HepG2 (cell line): ENCODE measurements around the gene PPM1M. TPM values are rescaled to one million over a fixed set of nuclear protein-coding genes. Genes with fewer than 3 reads are reported as not detected.

Experiments
- ADNP ChIP-seq: sonication (generic); formaldehyde crosslinking; IDR thresholded peaks from 2 replicates; pipeline ENCODE4 v1.4.0; 2020; ENCODE audit warnings: missing genetic modification reagents
- CCAR2 ChIP-seq: fragments of 200-400 bp; formaldehyde crosslinking; optimal IDR thresholded peaks from 2 replicates; pipeline ENCODE3; 2018; ENCODE audit warnings: low read depth, mild to moderate bottlenecking, low read length, moderate library complexity
- HDAC2 ChIP-seq: sonication (generic); formaldehyde crosslinking; IDR thresholded peaks from 2 replicates; pipeline ENCODE4 v1.4.0; 2020; ENCODE audit warnings: missing genetic modification reagents
- HOXA7 ChIP-seq: sonication (generic); formaldehyde crosslinking; IDR thresholded peaks from 2 replicates; pipeline ENCODE4 v1.8.1; 2022; ENCODE audit warnings: mild to moderate bottlenecking, missing genetic modification reagents, moderate library complexity
- MAF1 ChIP-seq: sonication (generic); formaldehyde crosslinking; IDR thresholded peaks from 2 replicates; pipeline ENCODE4 v1.5.0; 2020; ENCODE audit warnings: missing genetic modification reagents, borderline replicate concordance
- MEF2D ChIP-seq: sonication (generic); formaldehyde crosslinking; IDR thresholded peaks from 2 replicates; pipeline ENCODE4 v1.5.1; 2020; ENCODE audit warnings: mild to moderate bottlenecking, missing genetic modification reagents
- NPAS2 ChIP-seq: sonication (generic); formaldehyde crosslinking; IDR thresholded peaks from 2 replicates; pipeline ENCODE4 v1.8.0; 2022; ENCODE audit warnings: mild to moderate bottlenecking, missing genetic modification reagents, borderline replicate concordance
- PAWR ChIP-seq: sonication (generic); formaldehyde crosslinking; IDR thresholded peaks from 2 replicates; pipeline ENCODE4 v1.4.0; 2020; ENCODE audit warnings: missing genetic modification reagents, mild to moderate bottlenecking, borderline replicate concordance
- RFX5 ChIP-seq: IDR thresholded peaks from 2 replicates; pipeline ENCODE4 v1.6.1; 2011; ENCODE audit warnings: low read depth, low read length, improper control_type of control experiment
- SALL1 ChIP-seq: sonication (generic); formaldehyde crosslinking; IDR thresholded peaks from 2 replicates; pipeline ENCODE4 v1.8.0; 2022; ENCODE audit warnings: mild to moderate bottlenecking, missing genetic modification reagents
- SIN3B ChIP-seq: fragments of 150-350 bp; IDR thresholded peaks from 2 replicates; pipeline ENCODE4 v1.6.1; 2014; ENCODE audit warnings: low read length
- SMYD3 ChIP-seq: sonication (generic); formaldehyde crosslinking; IDR thresholded peaks from 2 replicates; pipeline ENCODE4 v1.8.1; 2023; ENCODE audit warnings: mild to moderate bottlenecking, missing genetic modification reagents
- SRF ChIP-seq: IDR thresholded peaks from 2 replicates; pipeline ENCODE4 v1.6.1; 2011; ENCODE audit warnings: mild to moderate bottlenecking, low read depth, low read length, moderate library complexity
- ZMAT3 ChIP-seq: sonication (generic); formaldehyde crosslinking; conservative IDR thresholded peaks from 2 replicates; pipeline ENCODE4 v1.7.0; 2021; ENCODE audit warnings: missing genetic modification reagents
- ZNF124 ChIP-seq: sonication (generic); formaldehyde crosslinking; IDR thresholded peaks from 2 replicates; pipeline ENCODE4 v1.4.0; 2020; ENCODE audit warnings: missing genetic modification reagents
- ZNF383 ChIP-seq: sonication (generic); formaldehyde crosslinking; IDR thresholded peaks from 2 replicates; pipeline ENCODE4 v1.4.0; 2020; ENCODE audit warnings: missing genetic modification reagents, mild to moderate bottlenecking, borderline replicate concordance
- ZNF615 ChIP-seq: sonication (generic); formaldehyde crosslinking; IDR thresholded peaks from 2 replicates; pipeline ENCODE4 v1.5.0; 2020; ENCODE audit warnings: mild to moderate bottlenecking, missing genetic modification reagents, borderline replicate concordance
- ZNF672 ChIP-seq: sonication (generic); formaldehyde crosslinking; IDR thresholded peaks from 2 replicates; pipeline ENCODE4 v1.8.1; 2022; ENCODE audit warnings: missing genetic modification reagents
- ZNF883 ChIP-seq: sonication (generic); formaldehyde crosslinking; IDR thresholded peaks from 2 replicates; pipeline ENCODE4 v1.5.1; 2020; ENCODE audit warnings: mild to moderate bottlenecking, missing genetic modification reagents; ENCODE audit errors: not compliant biosample characterization
- polyA plus RNA-seq, 8 experiments: library from polyadenylated mRNA; depleted of rRNA in 3 of 8; stranded (reverse) in 7 of 8; unstranded in 1 of 8; fragments of >200 nt; fragmentation: Illumina TruSeq in 4 of 8; extraction: Trizol in 4 of 8; gene quantifications; 2 replicates each; pipeline versions ENCODE4 v1.2.1 to v1.2.3, GENCODE V29; 2011 to 2016; ENCODE audit warnings: low read depth in 4 of 8, missing spikeins in 1 of 8, mixed read lengths in 1 of 8; ENCODE audit not compliant: insufficient read depth in 1 of 8
- total RNA-seq, 5 experiments: library from RNA; depleted of rRNA; stranded (reverse); fragments of >200 nt; fragmentation: Illumina TruSeq; extraction: Trizol; gene quantifications; 2 replicates each; pipeline ENCODE4 v1.2.3, GENCODE V29; 2016; ENCODE audit warnings: low read depth in 1 of 5
- TF ChIP-seq, protein P1 (sequence below): fragments of 450-650 bp; IDR thresholded peaks from 2 replicates; pipeline ENCODE4 v1.6.1; 2016
- TF ChIP-seq, protein P2 (sequence below): sonication (generic); formaldehyde crosslinking; IDR thresholded peaks from 2 replicates; pipeline ENCODE4 v1.4.0; 2020; ENCODE audit warnings: mild to moderate bottlenecking, low read depth, missing genetic modification reagents

The PPM1M gene
- total and polyA plus RNA-seq, 2 of the 13 experiments (the other 11 are each of a cell fraction or from before 2014, with no cell fraction given): 2.5 to 5.9 TPM

DNA sequence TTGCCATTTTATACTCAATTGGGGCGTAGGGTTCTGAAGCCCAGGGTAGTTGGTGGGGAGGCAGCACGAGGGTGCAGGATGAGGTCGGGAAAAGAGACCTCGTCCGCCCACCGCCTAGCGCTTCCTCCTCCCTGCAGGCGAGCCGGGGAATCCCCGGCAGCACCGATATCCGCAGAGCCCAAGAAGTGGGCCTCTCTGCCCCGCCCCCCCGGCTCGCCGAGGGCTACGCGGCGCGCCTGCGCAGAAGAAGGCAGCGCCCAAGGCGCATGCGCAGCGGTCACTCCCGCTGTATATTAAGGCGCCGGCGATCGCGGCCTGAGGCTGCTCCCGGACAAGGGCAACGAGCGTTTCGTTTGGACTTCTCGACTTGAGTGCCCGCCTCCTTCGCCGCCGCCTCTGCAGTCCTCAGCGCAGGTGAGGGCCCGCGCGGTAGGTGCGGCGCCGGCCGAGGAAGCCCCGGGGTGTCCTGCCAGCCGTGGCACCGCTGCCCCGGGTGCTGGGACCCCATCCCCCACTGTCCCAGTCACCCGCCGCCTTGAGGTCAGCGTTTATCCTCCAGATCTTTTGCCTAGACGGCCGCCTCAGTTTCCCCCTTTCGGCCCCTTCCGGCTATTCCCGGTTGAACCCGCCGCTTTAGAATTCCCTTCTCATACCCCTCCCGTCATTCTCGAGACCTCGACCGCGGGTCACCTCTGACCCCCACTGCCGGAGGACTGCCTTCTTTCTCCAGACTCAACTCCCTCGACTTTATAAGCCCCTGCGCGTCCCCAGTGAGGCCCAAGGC lies 47.5 kb upstream of the PPM1M start, which contains the start of gene ALAS1 (continued):
- TF ChIP-seq, protein P1, sequence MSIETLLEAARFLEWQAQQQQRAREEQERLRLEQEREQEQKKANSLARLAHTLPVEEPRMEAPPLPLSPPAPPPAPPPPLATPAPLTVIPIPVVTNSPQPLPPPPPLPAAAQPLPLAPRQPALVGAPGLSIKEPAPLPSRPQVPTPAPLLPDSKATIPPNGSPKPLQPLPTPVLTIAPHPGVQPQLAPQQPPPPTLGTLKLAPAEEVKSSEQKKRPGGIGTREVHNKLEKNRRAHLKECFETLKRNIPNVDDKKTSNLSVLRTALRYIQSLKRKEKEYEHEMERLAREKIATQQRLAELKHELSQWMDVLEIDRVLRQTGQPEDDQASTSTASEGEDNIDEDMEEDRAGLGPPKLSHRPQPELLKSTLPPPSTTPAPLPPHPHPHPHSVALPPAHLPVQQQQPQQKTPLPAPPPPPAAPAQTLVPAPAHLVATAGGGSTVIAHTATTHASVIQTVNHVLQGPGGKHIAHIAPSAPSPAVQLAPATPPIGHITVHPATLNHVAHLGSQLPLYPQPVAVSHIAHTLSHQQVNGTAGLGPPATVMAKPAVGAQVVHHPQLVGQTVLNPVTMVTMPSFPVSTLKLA: no peak
- TF ChIP-seq MEF2D (CRISPR knock-in tag) (no peak), NPAS2 (no peak), HOXA7 (CRISPR knock-in tag) (no peak), SALL1 (CRISPR knock-in tag) (peak; percentile 47), ZNF672 (CRISPR knock-in tag) (no peak), SMYD3 (0 out of 2 replicates have a peak, but pooled peaks have one; percentile 47), SIN3B (no peak), ZNF383 (peak; percentile 72; the same call in 1 of the 2 replicates), MAF1 (CRISPR knock-in tag) (peak; percentile 46; the same call in 1 of the 2 replicates), ZMAT3 (CRISPR knock-in tag) (no peak; the same call in 1 of the 2 replicates), ZNF124 (CRISPR knock-in tag) (no peak; the same call in 1 of the 2 replicates), ADNP (CRISPR knock-in tag) (no peak), CCAR2 (no peak), RFX5 (no peak), ZNF615 (CRISPR knock-in tag) (0 out of 2 replicates have a peak, but pooled peaks have one; percentile 35), HDAC2 (CRISPR knock-in tag) (no peak; the same call in 1 of the 2 replicates), SRF (no peak), ZNF883 (CRISPR knock-in tag) (peak; percentile 19), PAWR (CRISPR knock-in tag) (no peak)
- TF ChIP-seq, protein P2, sequence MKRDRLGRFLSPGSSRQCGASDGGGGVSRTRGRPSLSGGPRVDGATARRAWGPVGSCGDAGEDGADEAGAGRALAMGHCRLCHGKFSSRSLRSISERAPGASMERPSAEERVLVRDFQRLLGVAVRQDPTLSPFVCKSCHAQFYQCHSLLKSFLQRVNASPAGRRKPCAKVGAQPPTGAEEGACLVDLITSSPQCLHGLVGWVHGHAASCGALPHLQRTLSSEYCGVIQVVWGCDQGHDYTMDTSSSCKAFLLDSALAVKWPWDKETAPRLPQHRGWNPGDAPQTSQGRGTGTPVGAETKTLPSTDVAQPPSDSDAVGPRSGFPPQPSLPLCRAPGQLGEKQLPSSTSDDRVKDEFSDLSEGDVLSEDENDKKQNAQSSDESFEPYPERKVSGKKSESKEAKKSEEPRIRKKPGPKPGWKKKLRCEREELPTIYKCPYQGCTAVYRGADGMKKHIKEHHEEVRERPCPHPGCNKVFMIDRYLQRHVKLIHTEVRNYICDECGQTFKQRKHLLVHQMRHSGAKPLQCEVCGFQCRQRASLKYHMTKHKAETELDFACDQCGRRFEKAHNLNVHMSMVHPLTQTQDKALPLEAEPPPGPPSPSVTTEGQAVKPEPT (CRISPR knock-in tag): 0 out of 2 replicates have a peak, but pooled peaks have one; percentile 78
- TF ChIP-seq, all 625 proteins: peak for 220
